Upper lobe of right lung (tissue), 1 donor: ENCODE results near the gene DGLUCY. TPM values are rescaled to one million over a fixed set of nuclear protein-coding genes. Genes with fewer than 3 reads are reported as not detected.

Experiments
- ATAC-seq: fragments of 200-7000 bp; cut with Tn5 transposase; one replicate; pipeline ENCODE4 v1.9.1; 2020; ENCODE audit warnings: mild to moderate bottlenecking, moderate library complexity
- DNase-seq: peaks from one replicate; pipeline ENCODE4 v3.0.0-alpha.2; 2020
- H3K27ac ChIP-seq: fragments of 200-600 bp; one replicate; pipeline ENCODE4 v1.8.0; 2022
- H3K27me3 ChIP-seq: fragments of 200-600 bp; one replicate; pipeline ENCODE4 v1.8.0; 2022; ENCODE audit warnings: mild to moderate bottlenecking
- H3K36me3 ChIP-seq: fragments of 200-600 bp; one replicate; pipeline ENCODE4 v1.8.0; 2022
- H3K4me1 ChIP-seq: fragments of 200-600 bp; one replicate; pipeline ENCODE4 v1.8.0; 2022
- H3K4me3 ChIP-seq: fragments of 200-600 bp; one replicate; pipeline ENCODE4 v1.8.0; 2022; ENCODE audit warnings: mild to moderate bottlenecking
- H3K9me3 ChIP-seq: fragments of 200-600 bp; one replicate; pipeline ENCODE4 v1.8.0; 2022
- CTCF ChIP-seq: fragments of 200-600 bp; IDR thresholded peaks from one replicate; pipeline ENCODE4 v1.8.0; 2022; ENCODE audit warnings: antibody characterized with exemption
- intact Hi-C: fragments of 100-400 bp; cut with DNase I; formaldehyde crosslinking; loops from one replicate; pipeline ENCODE4 v1.11.0; 2022
- total RNA-seq: library from RNA; stranded (reverse); fragmentation: NEBNext Ultra II Directional; extraction: Animal tissue kit (Norgen Biotek cat#: 25700); gene quantifications from one replicate; pipeline ENCODE4 v1.2.1, GENCODE V29; 2021
- donor health status: DM: no; HTN: yes; CAD: no; lungs with severe emphysema.

Gene DGLUCY
- total RNA-seq, 1 donor from 2014 or later: 77.6 TPM

- intact Hi-C loops: no loop called here
- peaks cover 42% of the 10 kb centered on the region for H3K4me1 ChIP-seq
- H3K36me3 ChIP-seq: peaks cover 4% of the 10 kb centered on the region
- H3K27me3 ChIP-seq: no peaks in the 10 kb centered on the region
- ATAC-seq: no peak
- no peak for DNase-seq
- H3K9me3 ChIP-seq: no peaks in the 10 kb centered on the region
- no peak for TF ChIP-seq CTCF
- no peak overlapping the region for H3K4me3 ChIP-seq
- H3K27ac ChIP-seq: no peak overlapping the region
Observed at GRCh38 chr14:91228112-91229004, 114.5 kb downstream of the DGLUCY start.

DNA sequence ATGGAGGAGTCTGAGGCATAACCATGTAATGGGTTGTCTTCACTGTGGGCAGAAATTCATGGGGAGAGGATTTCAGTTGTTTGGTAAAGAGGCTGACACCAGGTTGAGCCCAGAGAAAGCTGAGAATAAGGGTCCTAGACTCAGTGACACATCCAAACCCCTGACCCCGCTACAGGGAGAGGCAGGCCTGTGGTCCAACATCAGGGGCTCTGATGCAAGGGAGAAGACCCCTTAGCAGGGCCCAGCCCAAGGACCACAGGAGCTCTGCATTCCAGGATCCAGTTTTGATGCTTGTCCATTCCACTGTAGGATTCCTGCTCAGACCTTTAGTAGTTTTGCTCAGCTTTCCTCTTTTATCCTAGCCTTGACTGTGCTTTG lies 115.1 kb downstream of the DGLUCY start:
- H3K9me3 ChIP-seq: no peaks in the 10 kb centered on the region
- intact Hi-C loops: no loop called here
- H3K27me3 ChIP-seq: no peaks in the 10 kb centered on the region
- peaks cover 4% of the 10 kb centered on the region for H3K36me3 ChIP-seq
- ATAC-seq (no peak), DNase-seq (no peak)
- no peak for TF ChIP-seq CTCF
- peaks cover 38% of the 10 kb centered on the region for H3K4me1 ChIP-seq
- no peak overlapping the region for H3K4me3 ChIP-seq
- no peak overlapping the region for H3K27ac ChIP-seq

DNA sequence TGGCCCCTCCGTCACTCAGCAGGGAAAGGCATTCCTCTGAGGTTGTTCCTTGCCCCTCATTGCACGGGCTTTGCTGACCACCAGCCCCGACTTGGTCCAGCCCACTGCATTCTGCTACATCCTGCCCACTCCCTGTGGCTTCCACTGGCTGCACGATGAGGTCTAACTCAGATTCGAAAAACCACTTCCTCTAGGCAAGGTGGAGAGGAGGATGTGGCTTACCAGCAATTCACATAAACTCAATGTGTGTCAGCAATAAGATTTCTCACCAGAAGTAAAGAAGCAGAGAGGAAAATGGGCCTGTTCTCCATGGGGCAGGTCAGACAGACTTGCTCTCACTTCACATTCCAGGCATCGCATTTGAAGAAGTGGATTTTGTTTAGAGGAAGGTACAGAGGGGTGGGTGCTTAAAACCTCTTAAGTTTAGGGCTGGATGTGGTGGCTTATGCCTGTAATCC lies 115.9 kb downstream of the DGLUCY start:
- ATAC-seq (peak; percentile 42), DNase-seq (no peak)
- peaks cover 4% of the 10 kb centered on the region for H3K36me3 ChIP-seq
- H3K27ac ChIP-seq: no peak overlapping the region
- H3K27me3 ChIP-seq: no peaks in the 10 kb centered on the region
- intact Hi-C loops: no loop called here
- H3K4me1 ChIP-seq: peaks cover 31% of the 10 kb centered on the region
- H3K4me3 ChIP-seq: no peak overlapping the region
- no peaks in the 10 kb centered on the region for H3K9me3 ChIP-seq
- TF ChIP-seq CTCF: no peak

- no peak for TF ChIP-seq CTCF
- H3K27ac ChIP-seq: peak overlapping the region; percentile 53
- intact Hi-C loops: no loop called here
Observed at GRCh38 chr14:91230397-91231035, 116.6 kb downstream of the DGLUCY start.

DNA sequence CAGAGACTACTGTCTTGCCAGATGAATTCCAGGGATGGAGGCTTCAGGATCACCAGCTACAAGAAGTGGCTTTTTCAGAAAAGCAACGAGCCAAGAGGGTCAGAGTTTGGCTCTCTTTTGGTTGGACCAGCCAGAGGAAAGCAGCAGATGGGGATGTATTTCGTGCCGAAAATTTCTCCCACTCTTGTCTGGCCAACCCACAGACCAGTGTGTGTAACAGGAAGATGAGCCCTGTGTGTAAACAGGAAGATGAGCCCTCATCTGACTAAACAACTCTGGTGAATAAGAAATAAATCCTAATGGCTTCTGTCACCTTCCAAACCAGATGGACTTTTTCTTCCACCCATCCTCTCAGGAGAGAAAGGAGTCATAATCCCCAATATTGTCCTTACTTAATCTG lies 117.6 kb downstream of the DGLUCY start:
- Histone ChIP-seq H3K9me3 (no peaks in the 10 kb centered on the region), H3K4me3 (no peak overlapping the region), H3K27ac (peak overlapping the region; percentile 53), H3K36me3 (peaks cover 4% of the 10 kb centered on the region), H3K27me3 (no peaks in the 10 kb centered on the region), H3K4me1 (peaks cover 30% of the 10 kb centered on the region)
- no peak for TF ChIP-seq CTCF
- ATAC-seq (peak; percentile 31), DNase-seq (no peak)
- intact Hi-C loops: no loop called here

More at GRCh38 chr14:91230397-91231035, 116.6 kb downstream of the DGLUCY start:
- DNase-seq: no peak
- Histone ChIP-seq H3K36me3 (peaks cover 4% of the 10 kb centered on the region), H3K9me3 (no peaks in the 10 kb centered on the region), H3K27me3 (no peaks in the 10 kb centered on the region), H3K4me1 (peaks cover 30% of the 10 kb centered on the region), H3K4me3 (no peak overlapping the region)
- ATAC-seq: no peak
